Measurements from ENCODE around the gene CD53.

CD53 gene

DNA sequence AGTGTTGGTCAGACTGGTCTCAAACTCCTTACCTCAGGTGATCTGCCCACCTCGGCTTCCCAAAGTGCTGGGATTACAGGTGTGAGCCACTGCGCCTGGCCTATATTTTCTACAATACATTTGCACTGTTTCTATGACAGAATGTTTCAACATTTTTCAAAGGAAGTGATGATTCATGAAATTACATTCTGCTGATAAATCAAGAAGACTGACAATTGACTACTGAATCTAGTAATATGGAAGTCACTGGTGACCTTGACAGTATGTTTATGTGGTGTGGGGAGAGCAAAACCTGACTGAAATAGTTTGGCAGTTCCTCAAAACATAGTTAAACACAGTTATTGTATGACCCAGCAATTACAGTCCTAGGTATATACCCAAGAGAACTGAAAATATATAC lies 72.7 kb downstream of the CD53 start:
- TF ChIP-seq SIN3A (IDR thresholded peaks at IDR 0.05; ENCODE audit: borderline replicate concordance, insufficient read depth, low read length) (no peak), TAF1 (IDR thresholded peaks at IDR 0.05; ENCODE audit: borderline replicate concordance, insufficient read depth, low read length) (no peak), FOXP2 (optimal IDR thresholded peaks at IDR 0.05; ENCODE audit: borderline replicate concordance, extremely low read depth, extremely low read length, insufficient read depth) (no peak), POLR2AphosphoS5 (IDR thresholded peaks at IDR 0.05; ENCODE audit: low read depth, low read length) (no peak)
- TF ChIP-seq, protein P1, sequence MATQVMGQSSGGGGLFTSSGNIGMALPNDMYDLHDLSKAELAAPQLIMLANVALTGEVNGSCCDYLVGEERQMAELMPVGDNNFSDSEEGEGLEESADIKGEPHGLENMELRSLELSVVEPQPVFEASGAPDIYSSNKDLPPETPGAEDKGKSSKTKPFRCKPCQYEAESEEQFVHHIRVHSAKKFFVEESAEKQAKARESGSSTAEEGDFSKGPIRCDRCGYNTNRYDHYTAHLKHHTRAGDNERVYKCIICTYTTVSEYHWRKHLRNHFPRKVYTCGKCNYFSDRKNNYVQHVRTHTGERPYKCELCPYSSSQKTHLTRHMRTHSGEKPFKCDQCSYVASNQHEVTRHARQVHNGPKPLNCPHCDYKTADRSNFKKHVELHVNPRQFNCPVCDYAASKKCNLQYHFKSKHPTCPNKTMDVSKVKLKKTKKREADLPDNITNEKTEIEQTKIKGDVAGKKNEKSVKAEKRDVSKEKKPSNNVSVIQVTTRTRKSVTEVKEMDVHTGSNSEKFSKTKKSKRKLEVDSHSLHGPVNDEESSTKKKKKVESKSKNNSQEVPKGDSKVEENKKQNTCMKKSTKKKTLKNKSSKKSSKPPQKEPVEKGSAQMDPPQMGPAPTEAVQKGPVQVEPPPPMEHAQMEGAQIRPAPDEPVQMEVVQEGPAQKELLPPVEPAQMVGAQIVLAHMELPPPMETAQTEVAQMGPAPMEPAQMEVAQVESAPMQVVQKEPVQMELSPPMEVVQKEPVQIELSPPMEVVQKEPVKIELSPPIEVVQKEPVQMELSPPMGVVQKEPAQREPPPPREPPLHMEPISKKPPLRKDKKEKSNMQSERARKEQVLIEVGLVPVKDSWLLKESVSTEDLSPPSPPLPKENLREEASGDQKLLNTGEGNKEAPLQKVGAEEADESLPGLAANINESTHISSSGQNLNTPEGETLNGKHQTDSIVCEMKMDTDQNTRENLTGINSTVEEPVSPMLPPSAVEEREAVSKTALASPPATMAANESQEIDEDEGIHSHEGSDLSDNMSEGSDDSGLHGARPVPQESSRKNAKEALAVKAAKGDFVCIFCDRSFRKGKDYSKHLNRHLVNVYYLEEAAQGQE (IDR thresholded peaks at IDR 0.05; ENCODE audit: insufficient read depth in 1 of 2, low read depth in 2 of 2, low read length in 2 of 2), result no peak

DNA sequence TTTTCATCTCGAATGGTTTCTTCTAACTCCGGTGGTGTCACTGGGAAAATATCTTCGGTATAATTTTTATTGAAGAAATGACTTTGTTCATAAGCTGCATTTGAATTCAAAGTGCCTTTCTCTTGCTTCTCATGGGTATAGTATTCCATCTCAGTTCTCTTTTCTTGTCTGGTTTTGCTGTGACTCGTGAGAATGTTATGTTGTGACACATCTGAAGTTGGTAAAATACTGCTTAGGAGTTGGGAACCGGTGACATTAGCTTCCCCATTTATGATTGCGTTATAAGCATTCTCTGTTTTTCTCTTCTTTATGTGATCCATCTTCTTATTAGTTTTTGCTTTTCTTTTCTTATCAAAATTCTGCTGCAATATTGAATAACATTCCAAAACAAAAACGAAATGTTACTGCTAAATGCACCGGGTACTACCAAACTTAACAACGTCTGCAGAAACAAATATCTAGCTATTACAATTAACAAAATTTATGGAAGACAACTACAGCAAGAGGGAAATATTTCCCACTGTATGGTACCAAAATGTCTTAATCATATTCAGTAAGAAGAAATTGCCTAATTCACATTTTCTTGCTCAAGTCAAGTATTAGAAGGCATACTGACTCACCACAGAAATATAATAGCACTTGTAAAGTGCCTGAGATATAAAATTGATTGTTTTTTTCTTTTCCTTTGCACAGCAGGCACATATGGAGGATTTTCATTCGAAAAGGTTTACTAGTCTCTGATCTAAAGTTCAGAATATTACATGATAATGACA lies 75.3 kb downstream of the CD53 start:
- TF ChIP-seq POLR2AphosphoS5 (IDR thresholded peaks at IDR 0.05; ENCODE audit: low read depth, low read length) (no peak), TAF1 (IDR thresholded peaks at IDR 0.05; ENCODE audit: borderline replicate concordance, insufficient read depth, low read length) (no peak), FOXP2 (optimal IDR thresholded peaks at IDR 0.05; ENCODE audit: borderline replicate concordance, extremely low read depth, extremely low read length, insufficient read depth) (no peak), SIN3A (IDR thresholded peaks at IDR 0.05; ENCODE audit: borderline replicate concordance, insufficient read depth, low read length) (no peak)
- TF ChIP-seq, protein P1 (IDR thresholded peaks at IDR 0.05; ENCODE audit: insufficient read depth in 1 of 2, low read depth in 2 of 2, low read length in 2 of 2), result no peak
